ENCODE results near the gene PTPN22.
"Not testable (repeated sequence)": the region's sequence is repeated elsewhere in the genome, so short reads cannot be mapped to it uniquely, and the experiment has no call there.

The PTPN22 gene

GRCh38 chr1:113886417-113887401 lies 15.2 kb upstream of the PTPN22 start:
- no peak for DNase-seq

- no peak for DNase-seq
Measured at GRCh38 chr1:113881661-113882060, 10.1 kb upstream of the PTPN22 start.

- DNase-seq, result no peak
Measured at GRCh38 chr1:113879739-113880038, 8.2 kb upstream of the PTPN22 start.

GRCh38 chr1:113876176-113876575 lies 4.7 kb upstream of the PTPN22 start:
- no peak for DNase-seq

- DNase-seq, result no peak
Measured at GRCh38 chr1:113875714-113876113, 4.2 kb upstream of the PTPN22 start.

- DNase-seq, result no peak
Measured at GRCh38 chr1:113874012-113874879, 2.7 kb upstream of the PTPN22 start.

GRCh38 chr1:113872219-113872935 lies 865 bp upstream of the PTPN22 start:
- DNase-seq, result no peak

- DNase-seq, result no peak
Measured at GRCh38 chr1:113870778-113871177, 734 bp downstream of the PTPN22 start.

GRCh38 chr1:113868387-113869083 lies 3.0 kb downstream of the PTPN22 start:
- DNase-seq, result no peak

- no peak for DNase-seq
Measured at GRCh38 chr1:113861641-113862040, 9.9 kb downstream of the PTPN22 start.

- no peak for DNase-seq
Measured at GRCh38 chr1:113860891-113861290, 10.6 kb downstream of the PTPN22 start.

GRCh38 chr1:113859478-113860175 lies 11.9 kb downstream of the PTPN22 start:
- DNase-seq, result no peak

- no peak for DNase-seq
Measured at GRCh38 chr1:113858982-113859381, 12.5 kb downstream of the PTPN22 start.

GRCh38 chr1:113858418-113858817 lies 13.1 kb downstream of the PTPN22 start:
- no peak for DNase-seq

- no peak for DNase-seq
Measured at GRCh38 chr1:113857776-113858175, 13.7 kb downstream of the PTPN22 start.

GRCh38 chr1:113856401-113856790 lies 15.1 kb downstream of the PTPN22 start:
- no peak for DNase-seq

- no peak for DNase-seq
Measured at GRCh38 chr1:113855630-113856400, 15.7 kb downstream of the PTPN22 start.

- no peak for DNase-seq
Measured at GRCh38 chr1:113854234-113854633, 17.3 kb downstream of the PTPN22 start.

GRCh38 chr1:113852694-113853093 lies 18.8 kb downstream of the PTPN22 start:
- DNase-seq, result not testable (repeated sequence)

- no peak for DNase-seq
Measured at GRCh38 chr1:113850127-113850796, 21.2 kb downstream of the PTPN22 start.

- no peak for DNase-seq
Measured at GRCh38 chr1:113849072-113849471, 22.4 kb downstream of the PTPN22 start.

Measured in NCI-H1694 (cell line).